ENCODE measurements around the gene MORN5. TPM values are rescaled to one million over a fixed set of nuclear protein-coding genes. Genes with fewer than 3 reads are reported as not detected.

MORN5 gene
- total and polyA plus RNA-seq, 9 of the 15 experiments (the other 6 are each of a cell fraction or from before 2014, with no cell fraction given): not detected

DNA sequence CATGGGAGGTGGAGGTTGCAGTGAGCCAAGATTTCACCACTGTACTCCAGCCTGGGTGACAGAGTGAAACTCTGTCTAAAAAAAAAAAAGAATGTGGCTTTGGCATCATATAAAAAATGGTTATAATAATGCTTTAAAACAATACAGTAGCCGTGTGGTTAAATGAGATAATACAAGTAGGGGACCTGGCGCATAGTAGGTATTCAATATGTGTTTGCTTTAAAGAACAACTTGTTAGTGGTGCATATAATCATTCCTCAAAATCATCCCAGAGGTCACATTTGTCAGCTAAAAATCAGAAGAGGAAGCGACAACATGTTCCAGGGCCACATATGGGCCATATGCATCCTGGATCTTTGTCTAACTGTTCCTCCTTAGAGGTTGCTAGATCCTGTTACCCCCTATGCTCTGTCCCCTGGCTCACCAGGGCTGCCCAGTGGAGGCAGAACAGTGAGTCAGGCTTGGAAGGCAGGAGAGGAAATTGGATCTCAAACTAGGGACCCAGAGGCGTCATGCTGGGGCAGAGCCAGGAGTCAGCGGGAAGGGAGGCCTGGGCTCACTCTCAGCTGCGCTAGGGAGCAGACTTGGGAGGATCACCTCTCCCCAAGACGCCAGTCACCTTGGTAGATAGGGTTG lies 41.4 kb downstream of the MORN5 start:
- CTCF ChIA-PET (ENCODE audit: low intra/inter-chr PET ratio): no interaction called here
- H3K27me3 ChIP-seq (ENCODE audit: control insufficient read depth in 2 of 2, insufficient read depth in 2 of 2, low read length in 2 of 2): no peaks in the 10 kb centered on the region
- POLR2A ChIA-PET: interaction anchor here (0.6 to 1.1 kb wide), 2 partner anchors 22 to 589 kb away, joined by 3 to 4 read pairs; no protein-coding TSS in a partner anchor
- H3K9ac ChIP-seq (ENCODE audit: insufficient read depth in 1 of 2, low read depth in 2 of 2, low read length in 2 of 2): no peak overlapping the region
- intact Hi-C loops (cut with micrococcal nuclease) (no loop called here), in situ Hi-C loops (cut with MboI) (no loop called here)
- FAIRE-seq: no peak
- peaks cover under 1% of the 10 kb centered on the region for H3K9me1 ChIP-seq (ENCODE audit: control insufficient read depth, insufficient read depth, low read length)
- BruUV-seq (replicated peaks): no TSS peak
- H3K4me3 ChIP-seq: no peak overlapping the region
- H4K20me1 ChIP-seq (replicated peaks; ENCODE audit: control insufficient read depth, insufficient read depth, low read length): 0 out of 2 replicates have a peak, but pooled peaks cover 4% of the 10 kb centered on the region
- ATAC-seq: no peak
- no peaks in the 10 kb centered on the region for H3K4me1 ChIP-seq (replicated peaks in 1 of 2; ENCODE audit: control insufficient read depth in 2 of 2, insufficient read depth in 2 of 2, low read length in 2 of 2)
- DNase-seq (ENCODE audit: extremely low read depth in 1 of 4, low spot score in 3 of 4): no peak
- H3K9me3 ChIP-seq (replicated peaks; ENCODE audit: control insufficient read depth, insufficient read depth, low read depth, low read length): no peaks in the 10 kb centered on the region
- H2AFZ ChIP-seq (ENCODE audit: low read depth, low read length): no peak overlapping the region
- H3K27ac ChIP-seq (ENCODE audit: extremely low read depth, low read depth, low read length): no peak overlapping the region
- peaks cover 31% of the 10 kb centered on the region; the same call in 2 of the 3 replicates for H3K36me3 ChIP-seq (ENCODE audit: control insufficient read depth, insufficient read depth, low read length)
- H3K79me2 ChIP-seq (ENCODE audit: control insufficient read depth, insufficient read depth, low read length): no peaks in the 10 kb centered on the region
- 75% methylated on average over 7 of the region's 7 CpGs for WGBS (ENCODE audit: insufficient coverage, low coverage, missing lambda C conversion rate)
- H3K4me2 ChIP-seq (ENCODE audit: insufficient read depth, low read length): no peak overlapping the region
- TF ChIP-seq ETV1 (tag; conservative IDR thresholded peaks at IDR 0.05; ENCODE audit: low read depth) (no peak), TARDBP (IDR thresholded peaks at IDR 0.05) (no peak), ZKSCAN1 (IDR thresholded peaks at IDR 0.05; ENCODE audit: low read depth, low read length) (peak; percentile 84), KLF10 (CRISPR knock-in tag; IDR thresholded peaks at IDR 0.05) (no peak)

DNA sequence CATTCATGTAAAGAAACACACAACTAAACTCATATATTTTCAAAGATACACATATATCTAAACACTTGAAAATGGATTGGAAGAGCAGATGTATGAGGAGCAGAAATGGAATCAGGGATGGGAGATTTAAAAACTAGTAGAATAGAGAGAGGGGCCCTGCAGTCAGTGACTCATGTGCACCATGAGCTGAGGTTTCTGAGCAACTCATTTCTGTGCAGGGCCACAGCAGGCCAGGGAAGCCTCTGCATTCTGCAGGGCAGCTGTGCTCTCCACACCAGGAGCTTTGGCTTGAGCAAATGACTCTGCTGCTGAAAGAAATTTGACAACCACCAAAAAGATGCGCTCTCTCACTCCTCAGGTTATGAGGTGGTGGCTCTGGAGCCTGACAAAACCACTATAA lies 41.9 kb downstream of the MORN5 start:
- H3K27me3 ChIP-seq (ENCODE audit: control insufficient read depth in 2 of 2, insufficient read depth in 2 of 2, low read length in 2 of 2): no peaks in the 10 kb centered on the region
- H3K9ac ChIP-seq (ENCODE audit: insufficient read depth in 1 of 2, low read depth in 2 of 2, low read length in 2 of 2): no peak overlapping the region
- no peak for FAIRE-seq
- WGBS (ENCODE audit: insufficient coverage, low coverage, missing lambda C conversion rate): 100% methylated on average over 1 of the region's 1 CpG
- no peaks in the 10 kb centered on the region for H3K9me3 ChIP-seq (replicated peaks; ENCODE audit: control insufficient read depth, insufficient read depth, low read depth, low read length)
- no peak overlapping the region for H3K4me2 ChIP-seq (ENCODE audit: insufficient read depth, low read length)
- H3K4me3 ChIP-seq: no peak overlapping the region
- no peak for ATAC-seq
- H3K36me3 ChIP-seq (ENCODE audit: control insufficient read depth, insufficient read depth, low read length): peaks cover 31% of the 10 kb centered on the region; the same call in 2 of the 3 replicates
- no peak for DNase-seq (ENCODE audit: extremely low read depth in 1 of 4, low spot score in 3 of 4)
- no peak overlapping the region for H3K27ac ChIP-seq (ENCODE audit: extremely low read depth, low read depth, low read length)
- no TSS peak for BruUV-seq (replicated peaks)
- POLR2A ChIA-PET: interaction anchor here (0.6 to 1.1 kb wide), 2 partner anchors 21 to 589 kb away, joined by 3 to 4 read pairs; no protein-coding TSS in a partner anchor
- no peaks in the 10 kb centered on the region for H3K9me1 ChIP-seq (ENCODE audit: control insufficient read depth, insufficient read depth, low read length)
- in situ Hi-C loops (cut with MboI) (no loop called here), intact Hi-C loops (cut with micrococcal nuclease) (no loop called here)
- no peaks in the 10 kb centered on the region for H3K4me1 ChIP-seq (replicated peaks in 1 of 2; ENCODE audit: control insufficient read depth in 2 of 2, insufficient read depth in 2 of 2, low read length in 2 of 2)
- H3K79me2 ChIP-seq (ENCODE audit: control insufficient read depth, insufficient read depth, low read length): no peaks in the 10 kb centered on the region
- H4K20me1 ChIP-seq (replicated peaks; ENCODE audit: control insufficient read depth, insufficient read depth, low read length): 0 out of 2 replicates have a peak, but pooled peaks cover 4% of the 10 kb centered on the region
- no peak overlapping the region for H2AFZ ChIP-seq (ENCODE audit: low read depth, low read length)
- CTCF ChIA-PET (ENCODE audit: low intra/inter-chr PET ratio): no interaction called here
- TF ChIP-seq RFX7 (CRISPR knock-in tag; IDR thresholded peaks at IDR 0.05) (no peak), IFI16 (CRISPR knock-in tag; IDR thresholded peaks at IDR 0.05) (no peak), TFAM (CRISPR knock-in tag; conservative IDR thresholded peaks at IDR 0.05) (no peak), PRMT5 (CRISPR knock-in tag; IDR thresholded peaks at IDR 0.05) (no peak), GATAD2B (IDR thresholded peaks at IDR 0.05; ENCODE audit: borderline replicate concordance) (no peak), GTF2A2 (tag; IDR thresholded peaks at IDR 0.05) (no peak)
- TF ChIP-seq, protein P1, sequence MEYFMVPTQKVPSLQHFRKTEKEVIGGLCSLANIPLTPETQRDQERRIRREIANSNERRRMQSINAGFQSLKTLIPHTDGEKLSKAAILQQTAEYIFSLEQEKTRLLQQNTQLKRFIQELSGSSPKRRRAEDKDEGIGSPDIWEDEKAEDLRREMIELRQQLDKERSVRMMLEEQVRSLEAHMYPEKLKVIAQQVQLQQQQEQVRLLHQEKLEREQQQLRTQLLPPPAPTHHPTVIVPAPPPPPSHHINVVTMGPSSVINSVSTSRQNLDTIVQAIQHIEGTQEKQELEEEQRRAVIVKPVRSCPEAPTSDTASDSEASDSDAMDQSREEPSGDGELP (CRISPR knock-in tag; IDR thresholded peaks at IDR 0.05; ENCODE audit: borderline replicate concordance): no peak
- TF ChIP-seq, protein P2, sequence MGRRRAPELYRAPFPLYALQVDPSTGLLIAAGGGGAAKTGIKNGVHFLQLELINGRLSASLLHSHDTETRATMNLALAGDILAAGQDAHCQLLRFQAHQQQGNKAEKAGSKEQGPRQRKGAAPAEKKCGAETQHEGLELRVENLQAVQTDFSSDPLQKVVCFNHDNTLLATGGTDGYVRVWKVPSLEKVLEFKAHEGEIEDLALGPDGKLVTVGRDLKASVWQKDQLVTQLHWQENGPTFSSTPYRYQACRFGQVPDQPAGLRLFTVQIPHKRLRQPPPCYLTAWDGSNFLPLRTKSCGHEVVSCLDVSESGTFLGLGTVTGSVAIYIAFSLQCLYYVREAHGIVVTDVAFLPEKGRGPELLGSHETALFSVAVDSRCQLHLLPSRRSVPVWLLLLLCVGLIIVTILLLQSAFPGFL (CRISPR knock-in tag; IDR thresholded peaks at IDR 0.05): no peak

All from K562 (cell line).